Measurements from ENCODE around the gene ADAMTS4. TPM values are rescaled to one million over a fixed set of nuclear protein-coding genes. Genes with fewer than 3 reads are reported as not detected.

ADAMTS4 gene
- polyA plus RNA-seq, 6 donors from 2014 or later, result 0.03 TPM; not detected in 5

Other genes starting within 250 kb of the ADAMTS4 start
- not detected for gene ITLN2, start 244.2 kb downstream of the ADAMTS4 start, polyA plus RNA-seq (ENCODE audit: low read depth in 6 of 6)
- 1 to 10 TPM; 5.2 to 9.2 (median 6.7) TPM for gene F11R, start 177.9 kb downstream of the ADAMTS4 start, polyA plus RNA-seq (ENCODE audit: low read depth in 6 of 6)
- gene TSTD1, start 160.1 kb downstream of the ADAMTS4 start, polyA plus RNA-seq (ENCODE audit: low read depth in 6 of 6), result 100 to 1,000 TPM; 477 to 790 (median 657) TPM
- gene USF1, start 153.1 kb downstream of the ADAMTS4 start, polyA plus RNA-seq (ENCODE audit: low read depth in 6 of 6), result 10 to 100 TPM in 3 of 6 donors, 1 to 10 TPM in 3; 4.4 to 23.9 (median 9.7) TPM
- gene ARHGAP30, start 129.2 kb downstream of the ADAMTS4 start, polyA plus RNA-seq (ENCODE audit: low read depth in 6 of 6), result 100 to 1,000 TPM in 1 of 6 donors, 10 to 100 TPM in 5; 42.4 to 154 (median 82.6) TPM
- not detected for gene NECTIN4, start 109.5 kb downstream of the ADAMTS4 start, polyA plus RNA-seq (ENCODE audit: low read depth in 6 of 6)
- gene KLHDC9, start 100.7 kb downstream of the ADAMTS4 start, polyA plus RNA-seq (ENCODE audit: low read depth in 6 of 6), result 1 to 10 TPM in 5 of 6 donors, not detected in 1; 1.3 to 4.4 (median 2.3) TPM
- 10 to 100 TPM; 64.0 to 93.7 (median 88.7) TPM for gene PFDN2, start 81.0 kb downstream of the ADAMTS4 start, polyA plus RNA-seq (ENCODE audit: low read depth in 6 of 6)
- 10 to 100 TPM; 21.3 to 30.1 (median 25.6) TPM for gene NIT1, start 80.9 kb downstream of the ADAMTS4 start, polyA plus RNA-seq (ENCODE audit: low read depth in 6 of 6)
- gene DEDD, start 66.4 kb downstream of the ADAMTS4 start, polyA plus RNA-seq (ENCODE audit: low read depth in 6 of 6), result 10 to 100 TPM; 36.4 to 55.3 (median 39.2) TPM
- 100 to 1,000 TPM; 119 to 151 (median 133) TPM for gene UFC1, start 45.1 kb downstream of the ADAMTS4 start, polyA plus RNA-seq (ENCODE audit: low read depth in 6 of 6)
- gene USP21, start 39.6 kb downstream of the ADAMTS4 start, polyA plus RNA-seq (ENCODE audit: low read depth in 6 of 6), result 10 to 100 TPM; 13.1 to 33.0 (median 18.5) TPM
- 10 to 100 TPM; 12.7 to 20.3 (median 14.0) TPM for gene PPOX, start 32.6 kb downstream of the ADAMTS4 start, polyA plus RNA-seq (ENCODE audit: low read depth in 6 of 6)
- gene B4GALT3, start 21.5 kb downstream of the ADAMTS4 start, polyA plus RNA-seq (ENCODE audit: low read depth in 6 of 6), result 10 to 100 TPM; 37.8 to 51.6 (median 45.6) TPM
- 10 to 100 TPM; 66.1 to 98.8 (median 87.7) TPM for gene NDUFS2, start 3.3 kb upstream of the ADAMTS4 start, polyA plus RNA-seq (ENCODE audit: low read depth in 6 of 6)
- 10 to 100 TPM in 4 of 6 donors, 1 to 10 TPM in 2; 4.9 to 28.0 (median 12.4) TPM for gene FCER1G, start 16.2 kb upstream of the ADAMTS4 start, polyA plus RNA-seq (ENCODE audit: low read depth in 6 of 6)
- gene APOA2, start 24.6 kb upstream of the ADAMTS4 start, polyA plus RNA-seq (ENCODE audit: low read depth in 6 of 6), result not detected
- 1 to 10 TPM; 1.5 to 5.8 (median 4.4) TPM for gene TOMM40L, start 27.0 kb upstream of the ADAMTS4 start, polyA plus RNA-seq (ENCODE audit: low read depth in 6 of 6)
- not detected for gene NR1I3, start 39.1 kb upstream of the ADAMTS4 start, polyA plus RNA-seq (ENCODE audit: low read depth in 6 of 6)
- gene PCP4L1, start 59.7 kb upstream of the ADAMTS4 start, polyA plus RNA-seq (ENCODE audit: low read depth in 6 of 6), result not detected
- gene MPZ, start 110.9 kb upstream of the ADAMTS4 start, polyA plus RNA-seq (ENCODE audit: low read depth in 6 of 6), result not detected
- gene SDHC, start 115.3 kb upstream of the ADAMTS4 start, polyA plus RNA-seq (ENCODE audit: low read depth in 6 of 6), result 100 to 1,000 TPM; 186 to 393 (median 238) TPM
- not detected for gene CFAP126, start 168.8 kb upstream of the ADAMTS4 start, polyA plus RNA-seq (ENCODE audit: low read depth in 6 of 6)